NCI-H748 (cell line): Measurements from ENCODE around the gene ZNF583.
A peak's percentile ranks its signal among the peaks of the same experiment; 100 is the strongest.

Source experiments
- DNase-seq: peaks from one replicate; lab custom pipeline; 2025; ENCODE audit not compliant: unreplicated experiment; lab: John Stamatoyannopoulos, UW

Gene ZNF583

DNA sequence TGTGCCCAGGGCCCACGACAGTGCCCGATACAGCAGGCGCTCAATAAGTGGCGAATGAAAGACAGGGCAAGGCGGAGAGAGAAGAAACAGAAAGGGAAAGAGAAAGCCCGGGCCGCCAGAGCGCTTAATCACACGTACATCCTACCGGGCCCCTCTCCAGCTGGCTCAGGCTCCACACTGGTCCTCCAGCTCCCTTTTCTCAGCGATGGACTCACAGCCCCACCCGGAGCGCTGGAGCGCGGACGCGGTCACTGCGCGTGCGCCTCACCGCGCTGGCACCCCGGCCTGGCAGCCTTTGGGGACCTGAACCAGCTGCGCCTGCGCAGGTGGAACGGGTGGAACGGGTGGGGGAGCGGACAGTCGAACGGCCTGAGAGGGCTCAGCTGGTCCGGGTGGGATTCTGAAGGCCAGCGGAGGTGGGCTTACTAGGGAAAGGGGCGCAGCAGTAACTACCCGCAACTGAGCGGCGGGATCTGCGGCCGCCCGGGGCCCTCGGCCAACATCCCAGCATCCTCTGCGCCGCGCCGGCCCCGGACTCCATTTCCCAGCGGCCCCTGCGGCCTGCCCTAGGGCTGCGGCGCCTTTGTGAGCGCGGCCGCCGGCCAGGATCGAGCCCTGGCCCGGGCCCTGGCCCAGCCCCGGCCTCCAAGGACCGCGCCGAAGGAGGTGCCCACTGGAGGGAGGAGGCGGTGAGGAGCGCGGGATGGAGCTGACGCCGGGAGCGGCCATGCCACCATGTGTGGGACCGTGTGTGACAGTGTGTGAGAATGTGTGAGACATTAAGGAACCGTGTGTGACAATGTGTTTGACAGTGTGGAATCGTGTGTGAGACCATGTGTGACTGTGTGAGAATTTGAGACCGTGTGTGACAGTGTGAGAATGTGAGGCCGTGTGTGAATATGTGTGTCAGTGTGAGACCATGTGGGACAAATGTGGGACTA is at the start of gene ZNF583:
Gene ZNF583, plus strand, starts transcription at position 569 of the 941 bp plus-strand sequence. CDS start 2,783 bp downstream, outside the sequence.
- DNase-seq, result peak; percentile 93

DNA sequence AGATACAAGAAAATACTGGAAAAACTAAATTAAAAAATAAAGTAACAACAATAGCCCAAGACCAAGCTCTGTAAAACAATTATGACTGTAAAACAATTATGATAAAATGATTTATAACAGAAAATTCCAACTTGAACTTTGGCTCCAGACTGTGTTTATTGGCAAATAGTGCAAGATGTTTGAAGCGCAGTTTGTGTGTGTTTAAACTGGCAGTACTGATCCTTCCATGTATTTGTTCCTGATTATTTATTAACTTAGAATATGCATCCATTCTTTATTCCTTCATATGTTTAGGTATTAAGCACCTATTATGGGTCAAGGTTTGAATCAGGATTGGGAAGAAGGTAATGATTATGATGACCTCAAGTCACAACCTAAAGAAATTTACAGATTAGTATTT is 48.6 kb upstream of the ZNF583 start:
- no peak for DNase-seq

DNA sequence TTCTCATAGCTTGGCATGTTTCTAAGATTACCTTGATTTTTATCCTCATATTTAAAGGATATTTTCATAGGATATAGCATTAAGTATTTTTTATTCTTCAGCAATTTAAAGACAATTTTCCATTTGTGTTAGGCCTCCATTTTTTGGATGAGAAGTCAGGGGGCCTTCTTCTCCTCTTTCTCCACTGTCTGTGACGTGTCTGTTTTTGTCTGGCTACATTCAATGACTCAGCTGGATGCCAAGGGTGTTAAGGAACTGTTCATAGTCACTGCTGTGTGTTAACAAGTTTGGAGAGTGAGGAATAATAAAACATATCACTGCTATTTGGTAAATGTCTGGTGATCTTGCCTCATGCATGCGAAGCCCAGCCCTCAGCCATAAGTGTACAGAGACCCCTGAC is 47.2 kb upstream of the ZNF583 start:
- DNase-seq, result no peak

DNA sequence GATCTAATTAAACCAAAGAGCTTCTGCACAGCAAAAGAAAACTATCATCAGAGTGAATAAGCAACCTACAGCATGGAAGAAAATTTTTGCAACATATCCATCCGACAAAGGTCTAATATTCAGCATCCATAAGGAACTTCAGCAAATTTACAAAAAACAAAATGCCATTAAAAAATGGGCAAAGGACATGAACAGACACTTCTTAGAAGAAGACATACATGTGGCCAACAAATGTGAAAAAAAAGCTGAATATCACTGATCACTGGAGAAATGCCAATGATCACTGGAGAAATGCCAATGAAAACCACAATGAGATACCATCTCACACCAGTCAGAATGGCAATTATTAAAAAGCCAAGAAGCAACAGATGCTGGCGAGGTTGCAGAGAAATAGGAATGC is 43.3 kb upstream of the ZNF583 start:
- no peak for DNase-seq

DNA sequence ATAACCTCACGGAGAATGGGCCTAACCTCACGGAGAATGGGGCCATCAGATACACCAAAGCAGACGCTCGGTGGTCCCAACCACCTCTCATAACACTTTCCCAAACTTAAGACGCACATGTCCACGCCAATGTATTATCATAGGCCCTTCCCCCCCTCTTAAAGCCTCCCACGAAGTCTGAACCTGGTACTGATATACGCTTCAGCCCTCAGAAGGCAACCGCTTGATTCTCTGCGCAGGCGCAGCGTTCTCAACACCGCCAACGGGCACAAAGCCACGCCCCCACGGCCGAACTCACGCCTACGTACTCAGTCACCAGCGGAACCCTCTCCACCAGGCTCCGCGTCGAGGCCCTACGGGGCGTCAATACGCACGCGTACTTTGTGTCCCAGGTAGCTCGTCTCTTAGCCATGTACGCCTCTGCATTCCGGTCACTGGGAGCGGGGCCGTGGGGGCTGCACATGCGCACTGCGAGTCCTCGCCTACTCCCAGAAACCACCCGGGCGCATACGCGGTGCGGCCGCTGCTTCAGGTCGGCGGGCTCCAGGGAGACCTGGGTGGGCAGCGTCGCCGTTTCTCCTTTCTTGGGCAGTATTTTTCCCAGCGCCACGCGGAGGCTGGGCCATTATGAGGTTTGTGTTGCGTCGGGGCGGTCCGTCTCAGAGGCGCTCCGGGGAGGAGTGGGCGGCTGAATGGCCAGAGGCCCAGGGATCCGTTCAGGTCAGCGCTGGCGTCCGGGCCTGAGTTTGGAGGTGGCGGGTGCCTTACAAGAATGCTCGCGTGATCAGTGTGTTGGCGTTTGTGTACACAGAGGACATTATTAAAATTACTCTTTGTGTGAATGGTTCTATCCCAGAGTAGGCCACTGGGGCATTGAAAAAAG is 36.1 kb upstream of the ZNF583 start:
- DNase-seq, result peak; percentile 98

DNA sequence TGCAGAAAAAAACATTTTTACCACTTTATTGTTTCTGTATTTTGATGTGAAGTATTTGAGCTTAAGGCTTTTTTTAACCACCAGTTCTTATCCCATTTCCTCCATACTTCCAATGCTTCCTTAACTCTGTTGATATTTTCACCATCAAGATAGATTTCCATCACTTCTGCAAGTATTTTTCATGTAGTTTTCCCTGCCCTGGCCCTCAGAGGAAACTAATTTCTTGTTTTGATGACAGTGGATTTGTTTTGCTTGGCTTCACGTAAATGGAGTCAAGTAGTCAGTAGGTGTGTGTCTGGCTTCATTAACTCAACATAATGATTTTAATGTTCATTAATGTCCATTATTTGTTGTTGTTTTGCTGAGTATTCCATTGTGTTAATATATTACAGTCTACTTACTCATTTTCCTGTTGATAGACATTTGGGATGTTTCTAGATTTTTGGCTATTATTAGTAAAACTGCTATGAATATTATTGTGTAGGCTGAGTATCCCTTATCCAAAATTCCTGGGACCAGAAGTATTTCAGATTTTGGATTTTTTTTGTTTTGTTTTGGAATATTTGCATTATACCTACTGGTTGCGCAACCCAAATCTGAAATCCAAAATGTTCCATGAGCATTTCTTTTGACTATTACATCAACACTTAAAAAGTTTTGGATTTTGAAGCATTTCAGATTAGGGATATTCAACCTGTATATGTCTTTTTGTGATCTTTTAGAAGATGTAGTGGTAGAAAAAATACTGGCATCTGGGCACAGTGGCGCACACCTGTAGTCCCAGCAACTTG is 34.1 kb upstream of the ZNF583 start:
- no peak for DNase-seq

DNA sequence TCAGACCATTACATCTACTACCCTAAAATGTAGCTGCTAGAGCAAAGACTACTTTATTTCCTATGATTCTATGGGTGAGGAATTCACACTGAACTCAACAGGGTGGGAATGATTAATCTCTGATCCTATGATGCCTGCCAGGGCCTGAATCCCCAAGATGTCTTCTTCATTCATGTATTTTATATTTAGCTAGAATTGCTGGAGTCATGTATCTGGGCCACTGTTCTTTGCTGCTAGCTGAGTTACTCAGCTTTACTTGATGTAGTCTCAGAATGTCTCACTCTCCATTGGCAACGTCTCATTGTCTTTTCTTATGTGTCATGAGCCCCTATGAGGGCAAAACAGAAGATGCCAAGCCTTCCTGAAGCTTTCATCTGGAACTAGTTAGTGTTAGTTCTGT is 31.9 kb upstream of the ZNF583 start:
- no peak for DNase-seq

DNA sequence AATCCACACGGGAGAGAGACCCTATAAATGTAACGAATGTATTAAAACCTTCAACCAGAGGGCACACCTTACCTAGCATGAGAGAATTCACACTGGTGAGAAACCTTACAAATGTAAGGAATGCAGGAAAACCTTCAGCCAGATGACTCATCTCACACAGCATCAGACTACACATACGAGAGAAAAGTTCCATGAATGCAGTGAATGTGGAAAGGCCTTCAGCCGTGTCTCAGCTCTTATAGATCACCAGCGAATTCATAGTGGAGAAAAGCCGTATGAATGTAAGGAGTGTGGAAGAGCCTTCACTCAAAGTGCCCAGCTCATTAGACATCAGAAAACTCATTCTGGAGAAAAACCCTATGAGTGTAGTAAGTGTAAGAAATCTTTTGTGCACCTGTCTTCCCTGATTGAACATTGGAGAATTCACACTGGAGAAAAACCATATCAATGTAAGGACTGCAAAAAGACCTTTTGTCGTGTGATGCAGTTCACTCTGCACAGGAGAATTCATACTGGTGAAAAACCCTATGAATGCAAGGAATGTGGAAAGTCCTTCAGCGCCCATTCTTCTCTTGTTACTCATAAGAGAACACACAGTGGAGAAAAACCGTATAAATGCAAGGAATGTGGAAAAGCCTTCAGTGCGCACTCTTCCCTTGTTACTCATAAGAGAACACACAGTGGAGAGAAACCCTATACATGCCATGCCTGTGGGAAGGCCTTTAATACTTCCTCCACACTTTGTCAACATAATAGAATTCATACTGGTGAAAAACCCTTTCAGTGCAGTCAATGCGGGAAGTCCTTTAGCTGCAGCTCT is 26.8 kb upstream of the ZNF583 start:
- no peak for DNase-seq

DNA sequence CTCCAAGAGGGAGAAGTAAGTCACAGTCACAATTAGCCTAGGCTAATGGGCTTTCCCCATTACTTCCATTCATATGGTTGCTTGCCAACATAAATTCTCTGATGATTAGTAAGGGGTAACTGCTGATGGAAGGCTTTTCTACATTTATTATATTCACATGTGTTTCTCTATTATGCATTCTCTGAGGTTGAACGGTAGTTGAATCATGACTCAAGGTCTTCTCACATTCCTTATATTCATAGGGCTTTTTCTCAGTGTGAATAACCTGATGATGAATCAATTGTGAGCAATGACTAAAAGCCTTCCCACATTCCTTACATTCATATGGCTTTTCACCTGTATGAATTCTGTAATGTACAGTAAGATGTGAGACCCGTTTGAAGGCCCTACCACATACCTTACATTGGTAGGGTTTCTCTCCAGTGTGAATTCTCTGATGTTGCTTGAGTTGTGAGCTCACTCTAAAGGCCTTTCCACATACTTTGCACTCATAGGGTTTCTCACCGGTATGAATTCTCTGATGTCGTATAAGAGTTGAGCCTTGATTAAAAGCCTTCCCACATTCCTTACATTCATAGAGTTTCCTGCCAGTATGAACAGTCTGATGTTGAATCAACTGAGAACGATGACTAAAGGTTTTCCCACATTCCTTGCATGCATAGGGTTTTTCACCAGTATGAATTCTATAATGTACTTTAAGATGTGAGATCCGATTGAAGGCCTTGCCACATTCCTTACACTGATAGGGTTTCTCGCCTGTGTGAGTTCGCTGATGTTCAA is 20.1 kb upstream of the ZNF583 start:
- no peak for DNase-seq

DNA sequence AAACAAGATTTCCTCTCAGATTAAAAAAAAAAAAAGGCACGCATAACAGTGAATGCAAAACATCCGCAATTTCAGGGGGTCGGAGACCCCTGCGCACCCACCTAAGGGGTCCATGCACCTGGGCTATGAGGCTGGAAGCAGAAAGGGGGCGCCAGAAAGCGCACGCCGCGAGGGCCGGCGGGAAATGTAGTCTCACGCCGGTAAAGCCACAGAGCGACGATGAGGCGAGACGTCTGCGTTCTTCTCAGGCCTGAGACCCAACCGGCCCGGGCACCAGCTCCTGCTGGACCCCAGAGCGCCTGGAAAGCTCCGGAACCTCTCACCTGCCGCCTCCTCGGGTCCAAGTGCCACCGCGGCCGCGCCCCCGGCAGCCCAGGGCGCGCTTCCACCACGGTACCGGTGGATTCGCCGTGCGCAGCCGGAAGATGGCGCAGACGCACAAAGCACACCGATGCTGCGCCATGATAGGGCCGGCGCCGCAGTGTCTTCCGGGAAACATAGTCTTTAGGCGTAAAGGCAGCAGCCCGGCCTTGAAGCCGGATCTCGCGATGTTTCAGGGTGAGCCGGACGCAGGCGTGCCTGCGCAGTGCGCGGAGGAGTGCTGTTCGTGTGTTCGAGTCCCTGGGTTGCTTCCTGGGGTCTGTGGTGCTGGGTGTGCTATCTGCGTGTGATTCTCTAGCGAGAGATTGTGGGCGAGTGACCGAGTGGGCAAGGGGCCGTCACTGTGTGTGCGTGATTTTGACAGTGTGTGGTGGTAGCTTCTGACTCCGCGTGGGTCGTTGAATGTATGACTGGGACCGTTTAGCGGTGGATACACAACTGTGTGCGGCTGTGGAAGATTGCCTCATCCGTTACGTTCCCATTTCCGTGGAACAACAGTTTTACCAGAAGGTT is 10.8 kb upstream of the ZNF583 start, which contains the start of gene ZNF582:
Gene ZNF582, minus strand, starts transcription at position 416 of the 894 bp plus-strand sequence. CDS start 1,782 bp downstream, outside the sequence.
- DNase-seq, result peak; percentile 98

DNA sequence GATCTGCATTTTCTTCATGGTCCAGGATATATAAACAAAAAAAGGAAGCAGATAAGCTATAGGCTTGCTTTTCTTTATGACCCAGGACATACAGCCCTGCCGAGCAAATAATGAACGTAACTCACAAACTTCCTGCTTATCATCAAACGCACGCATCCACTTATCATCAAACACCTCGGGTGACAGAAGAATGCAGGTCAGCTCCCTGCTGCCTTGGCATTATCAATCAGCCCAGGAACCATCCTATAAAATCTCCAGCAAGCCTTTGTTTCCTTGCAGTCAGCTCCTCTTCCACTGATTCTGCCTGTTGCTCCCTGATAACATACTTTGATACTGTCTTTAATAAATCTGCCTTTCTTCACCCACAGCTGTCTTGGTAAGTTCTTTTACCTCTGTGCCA is 5.3 kb upstream of the ZNF583 start:
- DNase-seq, result no peak

DNA sequence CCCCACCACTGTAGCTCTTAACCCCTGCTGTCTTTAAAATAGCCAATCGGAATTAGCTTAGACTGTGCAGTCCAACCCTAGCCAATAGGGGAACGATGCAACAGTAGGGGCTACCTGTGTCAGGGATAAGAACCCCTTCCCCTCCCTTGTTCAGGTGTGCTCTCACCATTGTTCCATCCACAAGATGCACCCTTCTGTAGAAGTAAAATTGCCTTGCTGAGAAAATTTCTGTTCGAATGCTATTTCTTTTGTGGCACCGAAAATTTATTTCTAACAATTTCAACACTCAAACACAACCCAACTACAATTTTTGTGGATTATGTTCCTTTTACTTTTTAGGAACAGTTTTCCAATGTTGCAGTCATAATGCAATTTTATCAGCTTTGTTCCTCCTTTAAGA is 3.6 kb upstream of the ZNF583 start:
- DNase-seq, result no peak

DNA sequence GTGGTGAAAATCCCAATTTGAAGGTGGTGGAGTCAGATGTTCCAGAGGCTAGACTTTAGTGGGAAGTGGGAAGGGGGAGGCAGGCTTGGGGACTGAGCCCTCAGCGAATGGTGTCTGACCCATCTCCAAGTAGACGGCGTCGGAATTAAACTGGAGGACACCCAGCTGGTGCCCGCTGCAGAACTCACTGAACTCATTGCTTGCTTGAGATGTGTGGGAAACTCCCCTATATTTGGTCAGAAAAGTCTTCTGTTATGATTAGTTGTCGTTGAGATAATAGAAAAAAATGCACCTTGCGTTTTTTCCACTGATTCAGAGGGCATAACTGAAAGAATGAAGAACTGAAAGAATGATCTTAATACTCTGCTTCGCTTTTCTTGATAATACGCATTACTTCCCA is 871 bp upstream of the ZNF583 start:
- DNase-seq, result no peak

DNA sequence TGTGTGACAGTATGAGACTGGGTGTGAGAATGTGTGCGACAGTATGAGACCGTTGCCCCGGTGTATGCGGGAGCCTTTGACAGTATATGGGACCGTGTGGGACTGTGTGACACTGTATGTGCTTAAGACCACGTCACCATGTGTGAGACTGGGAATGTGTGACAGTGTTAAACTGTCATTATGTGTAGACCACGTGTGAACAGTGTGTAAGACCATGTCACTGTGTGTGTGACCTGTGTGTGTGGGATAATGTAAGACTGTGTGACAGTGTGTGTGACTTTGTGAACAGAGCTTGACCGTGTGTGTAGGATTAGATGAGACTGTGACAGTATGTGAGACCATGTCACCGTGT is 549 bp downstream of the ZNF583 start:
- no peak for DNase-seq

DNA sequence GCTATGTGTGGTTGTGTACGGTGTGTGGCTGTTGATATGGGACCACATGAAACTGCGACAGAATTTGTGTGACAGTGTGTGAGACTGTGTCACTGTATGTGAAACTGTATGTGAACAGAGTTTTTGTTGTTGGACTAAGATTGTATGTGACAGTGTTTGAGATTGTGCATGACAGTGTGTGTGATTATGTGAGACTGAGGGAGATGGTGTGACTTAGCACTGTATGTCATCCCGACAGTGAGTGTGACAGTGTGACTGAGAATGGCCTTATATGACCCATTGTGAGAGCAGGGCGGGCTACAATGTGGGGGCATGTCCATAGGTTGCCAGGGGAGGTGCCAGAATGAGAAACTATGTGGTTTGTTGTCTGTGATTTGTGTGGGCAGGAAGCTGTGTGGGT is 930 bp downstream of the ZNF583 start:
- DNase-seq, result no peak

DNA sequence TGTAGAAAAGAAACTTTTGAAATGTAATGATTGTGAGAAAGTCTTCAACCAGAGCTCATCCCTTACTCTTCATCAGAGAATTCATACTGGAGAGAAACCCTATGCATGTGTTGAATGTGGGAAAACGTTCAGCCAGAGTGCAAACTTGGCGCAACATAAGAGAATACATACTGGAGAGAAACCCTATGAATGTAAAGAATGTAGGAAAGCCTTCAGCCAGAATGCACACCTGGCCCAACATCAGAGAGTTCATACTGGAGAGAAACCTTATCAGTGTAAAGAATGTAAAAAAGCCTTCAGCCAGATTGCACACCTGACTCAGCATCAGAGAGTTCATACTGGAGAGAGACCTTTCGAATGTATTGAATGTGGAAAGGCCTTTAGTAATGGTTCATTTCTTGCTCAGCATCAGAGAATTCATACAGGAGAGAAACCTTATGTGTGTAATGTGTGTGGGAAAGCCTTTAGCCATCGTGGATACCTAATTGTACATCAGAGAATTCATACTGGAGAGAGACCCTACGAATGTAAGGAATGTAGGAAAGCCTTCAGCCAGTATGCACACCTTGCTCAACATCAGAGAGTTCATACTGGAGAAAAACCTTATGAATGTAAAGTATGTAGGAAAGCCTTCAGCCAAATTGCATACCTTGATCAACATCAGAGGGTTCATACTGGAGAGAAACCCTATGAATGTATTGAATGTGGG is 19.3 kb downstream of the ZNF583 start:
- no peak for DNase-seq

DNA sequence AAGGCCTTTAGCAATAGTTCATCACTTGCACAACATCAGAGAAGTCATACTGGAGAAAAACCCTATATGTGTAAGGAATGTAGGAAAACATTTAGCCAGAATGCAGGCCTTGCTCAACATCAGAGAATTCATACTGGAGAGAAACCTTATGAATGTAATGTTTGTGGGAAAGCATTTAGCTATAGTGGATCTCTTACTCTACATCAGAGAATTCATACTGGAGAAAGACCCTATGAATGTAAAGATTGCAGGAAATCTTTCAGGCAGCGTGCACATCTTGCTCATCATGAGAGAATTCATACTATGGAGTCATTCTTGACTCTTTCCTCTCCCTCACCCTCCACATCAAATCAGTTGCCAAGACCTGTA is 19.8 kb downstream of the ZNF583 start:
- DNase-seq, result peak; percentile 20
